BLaER1 treated with 17β-estradiol and CSF1 and Interleukin-3, amounts not matched to agents 10 nM and 100 nM (cell line): Measurements from ENCODE around the gene ZC3HAV1L.

Experiments used
- H3K27ac ChIP-seq, 11 experiments: shearing (Covaris generic); formaldehyde crosslinking; 2 replicates each; pipeline ENCODE4 v1.8.1; 2022
- H3K27me3 ChIP-seq, 11 experiments: shearing (Covaris generic); formaldehyde crosslinking; 2 replicates each; pipeline ENCODE4 v1.8.1; 2022
- H3K36me3 ChIP-seq, 11 experiments: shearing (Covaris generic); formaldehyde crosslinking; 2 replicates each; pipeline ENCODE4 v1.8.1; 2022
- H3K4me1 ChIP-seq, 10 experiments: shearing (Covaris generic); formaldehyde crosslinking; 2 replicates each; pipeline ENCODE4 v1.8.1; 2022
- H3K4me2 ChIP-seq, 11 experiments: shearing (Covaris generic); formaldehyde crosslinking; 2 replicates each; pipeline ENCODE4 v1.8.1; 2022
- H3K4me3 ChIP-seq, 10 experiments: shearing (Covaris generic); formaldehyde crosslinking; 2 replicates each; pipeline ENCODE4 v1.8.1; 2022
- H3K9ac ChIP-seq, 11 experiments: shearing (Covaris generic); formaldehyde crosslinking; 2 replicates each; pipeline ENCODE4 v1.8.1; 2022
- H3K9me3 ChIP-seq, 11 experiments: shearing (Covaris generic); formaldehyde crosslinking; replicated peaks in 1 of 11; 2 replicates each; pipeline ENCODE4 v1.8.1; 2022
- H4K20me1 ChIP-seq, 11 experiments: shearing (Covaris generic); formaldehyde crosslinking; 2 replicates each; pipeline ENCODE4 v1.8.1; 2022
- Cebpa-rat ChIP-seq, 11 experiments: shearing (Covaris generic); IDR thresholded peaks; 2 replicates each; pipeline ENCODE4 v1.8.1; 2022

Gene ZC3HAV1L

DNA sequence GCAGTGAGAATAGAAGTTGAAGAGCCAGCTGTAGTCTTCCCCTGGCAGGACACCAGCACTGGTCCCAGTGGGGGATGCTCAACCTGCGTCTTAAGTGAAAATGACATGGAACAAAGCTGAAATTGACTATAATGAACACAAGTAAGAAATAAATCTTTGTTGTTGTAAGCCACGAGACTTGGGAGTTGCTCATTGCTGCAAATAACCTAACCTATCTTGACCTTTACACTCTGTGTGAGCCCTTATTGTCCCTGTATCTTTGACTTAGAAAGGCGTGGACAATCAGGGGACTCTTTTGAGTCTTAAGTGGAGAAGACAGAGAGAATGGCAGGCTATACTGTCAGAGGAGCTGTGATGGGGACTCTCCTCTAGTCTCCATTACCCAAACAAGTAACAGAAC, 16.9 kb downstream of the ZC3HAV1L start:
- H3K9me3 ChIP-seq, result no peaks in the 10 kb centered on the region
- H3K4me1 ChIP-seq, result no peaks in the 10 kb centered on the region; a peak in 1 of 20 replicates
- H3K9ac ChIP-seq, result no peak overlapping the region
- no peak for TF ChIP-seq Cebpa-rat (IDR thresholded peaks at IDR 0.05)
- no peak overlapping the region for H3K4me3 ChIP-seq
- H3K27me3 ChIP-seq, result no peaks in the 10 kb centered on the region
- peaks cover 0 to 10% (median 0%) of the 10 kb centered on the region in 11 experiments; a peak in 2 of 22 replicates for H4K20me1 ChIP-seq
- peaks cover 24 to 50% (median 34%) of the 10 kb centered on the region in 11 experiments for H3K36me3 ChIP-seq
- no peak overlapping the region for H3K27ac ChIP-seq
- H3K4me2 ChIP-seq, result no peak overlapping the region

DNA sequence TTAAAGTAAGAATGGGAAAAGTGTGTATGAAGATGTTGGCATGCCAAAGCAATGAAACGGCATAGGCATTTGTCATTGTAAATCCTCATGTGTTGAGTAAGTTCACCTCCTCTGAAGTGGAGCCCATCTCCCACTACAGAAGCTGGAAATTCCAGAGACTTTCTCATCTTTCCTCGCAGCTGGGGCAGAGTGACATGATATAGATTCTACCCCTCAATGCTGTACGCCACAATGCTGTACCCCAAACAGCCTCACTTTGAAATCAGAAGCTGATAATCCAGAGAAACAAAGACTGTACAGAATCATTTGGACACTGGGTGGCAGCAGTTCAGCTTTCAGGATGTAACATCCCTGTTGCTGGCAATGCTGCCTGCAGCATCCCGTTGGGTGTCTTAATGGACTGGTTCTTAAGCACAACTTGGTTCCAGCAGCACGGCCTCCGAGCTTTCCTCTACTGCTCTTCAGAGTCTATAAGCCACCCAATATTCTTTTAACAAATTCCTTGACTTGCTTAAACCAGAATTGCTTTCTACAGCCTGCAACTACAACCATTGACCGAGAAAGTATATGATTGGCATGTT, 18.8 kb downstream of the ZC3HAV1L start:
- Histone ChIP-seq H3K36me3 (peaks cover 5 to 31% (median 16%) of the 10 kb centered on the region in 11 experiments; a peak in 20 of 22 replicates), H3K4me1 (no peaks in the 10 kb centered on the region; a peak in 1 of 20 replicates), H4K20me1 (peaks cover 0 to 2% (median 0%) of the 10 kb centered on the region in 11 experiments; a peak in 2 of 22 replicates), H3K9me3 (no peaks in the 10 kb centered on the region; a peak in 2 of 22 replicates), H3K9ac (no peak overlapping the region), H3K27me3 (no peaks in the 10 kb centered on the region), H3K4me2 (no peak overlapping the region), H3K4me3 (no peak overlapping the region), H3K27ac (no peak overlapping the region)
- TF ChIP-seq Cebpa-rat (IDR thresholded peaks at IDR 0.05), result no peak

DNA sequence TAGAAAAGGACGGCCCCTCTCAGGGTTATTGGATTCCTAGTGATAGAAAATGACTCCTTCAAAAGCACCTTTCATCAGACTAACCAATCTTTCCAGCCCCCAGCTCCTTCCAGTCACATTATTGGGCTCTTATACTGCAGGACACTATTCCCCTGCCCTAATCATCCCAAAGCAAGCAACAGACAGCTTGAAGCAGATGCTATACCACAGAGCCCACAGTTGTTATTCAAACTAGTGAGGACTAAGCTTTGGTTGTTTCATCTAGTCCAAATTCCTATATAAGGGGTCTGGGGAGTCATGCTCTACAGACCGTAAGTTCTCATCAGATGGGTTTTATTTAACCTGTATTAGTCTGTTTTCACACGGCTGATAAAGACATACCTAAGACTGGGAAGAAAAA, 24.5 kb downstream of the ZC3HAV1L start:
- Histone ChIP-seq H3K36me3 (no peaks in the 10 kb centered on the region), H3K9ac (no peak overlapping the region), H4K20me1 (no peaks in the 10 kb centered on the region), H3K9me3 (peaks cover 9 to 37% (median 17%) of the 10 kb centered on the region in 11 experiments; a peak in 15 of 22 replicates), H3K4me3 (no peak overlapping the region), H3K4me1 (no peaks in the 10 kb centered on the region), H3K4me2 (no peak overlapping the region), H3K27me3 (no peaks in the 10 kb centered on the region), H3K27ac (no peak overlapping the region)
- TF ChIP-seq Cebpa-rat (IDR thresholded peaks at IDR 0.05), result no peak

DNA sequence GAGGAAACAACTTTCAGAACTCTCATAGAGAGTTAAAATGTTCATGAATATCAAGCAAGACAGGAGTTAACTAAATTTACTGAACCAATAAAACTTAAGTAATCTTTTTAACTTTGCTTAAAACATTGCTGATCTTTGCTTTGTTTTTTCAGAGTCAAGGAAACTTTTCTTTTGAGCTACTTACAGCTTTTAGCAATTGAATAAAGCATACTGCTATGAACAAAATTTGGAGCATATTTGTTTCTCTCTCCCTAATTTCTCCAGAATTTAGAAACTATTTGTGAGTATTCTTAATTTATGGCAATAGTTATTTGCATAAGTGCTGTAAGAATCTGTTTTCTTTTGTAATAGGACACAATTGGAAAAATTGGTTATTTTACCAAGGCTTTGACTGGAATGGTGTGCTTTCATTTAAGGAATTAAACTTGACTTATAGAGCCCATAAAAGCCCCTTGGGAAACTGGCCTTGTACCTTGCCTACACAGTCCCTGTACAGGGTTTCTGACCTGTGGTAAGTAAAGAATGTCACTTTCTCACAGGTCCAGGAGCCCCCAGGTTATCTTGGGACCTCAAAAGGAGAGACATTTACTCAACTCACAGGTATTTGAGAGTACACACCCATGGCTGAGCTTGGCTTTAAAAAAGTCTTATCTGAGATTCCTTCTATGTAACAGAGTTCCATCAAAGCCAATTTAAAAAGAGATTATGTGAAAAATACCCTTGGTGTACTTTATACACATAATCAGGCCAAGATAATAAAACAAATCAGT, 31.3 kb downstream of the ZC3HAV1L start:
- H4K20me1 ChIP-seq, result no peaks in the 10 kb centered on the region
- H3K36me3 ChIP-seq, result no peaks in the 10 kb centered on the region; a peak in 1 of 22 replicates
- H3K4me1 ChIP-seq, result no peaks in the 10 kb centered on the region
- H3K4me3 ChIP-seq, result no peak overlapping the region
- peaks cover 35 to 66% (median 50%) of the 10 kb centered on the region in 11 experiments for H3K9me3 ChIP-seq
- H3K27me3 ChIP-seq, result no peaks in the 10 kb centered on the region
- H3K4me2 ChIP-seq, result no peak overlapping the region
- H3K27ac ChIP-seq, result no peak overlapping the region
- no peak for TF ChIP-seq Cebpa-rat (IDR thresholded peaks at IDR 0.05)
- no peak overlapping the region for H3K9ac ChIP-seq

DNA sequence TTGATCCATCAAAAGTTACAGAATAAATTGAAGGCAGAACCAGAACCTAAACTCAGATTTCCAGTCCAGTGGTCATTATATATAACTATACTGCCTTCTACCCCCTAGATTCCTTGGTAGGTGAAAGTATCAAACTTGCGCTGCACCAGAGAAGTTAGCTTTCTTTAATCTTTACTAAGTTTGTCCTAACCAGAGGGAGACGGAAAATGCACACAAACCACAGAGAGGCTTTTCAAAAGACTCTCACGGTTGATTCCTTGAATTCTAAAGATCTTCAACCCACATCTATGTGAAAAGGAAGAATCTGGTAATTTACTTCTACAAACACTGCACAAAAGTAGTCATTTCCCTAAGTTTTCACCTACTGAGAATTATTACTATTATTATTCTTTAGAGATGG, 36.4 kb downstream of the ZC3HAV1L start:
- Histone ChIP-seq H4K20me1 (no peaks in the 10 kb centered on the region), H3K4me3 (no peak overlapping the region), H3K9ac (no peak overlapping the region), H3K27me3 (no peaks in the 10 kb centered on the region), H3K9me3 (peaks cover 14 to 37% (median 25%) of the 10 kb centered on the region in 11 experiments), H3K4me1 (no peaks in the 10 kb centered on the region), H3K36me3 (no peaks in the 10 kb centered on the region; a peak in 1 of 22 replicates), H3K4me2 (no peak overlapping the region), H3K27ac (no peak overlapping the region)
- TF ChIP-seq Cebpa-rat (IDR thresholded peaks at IDR 0.05), result no peak

DNA sequence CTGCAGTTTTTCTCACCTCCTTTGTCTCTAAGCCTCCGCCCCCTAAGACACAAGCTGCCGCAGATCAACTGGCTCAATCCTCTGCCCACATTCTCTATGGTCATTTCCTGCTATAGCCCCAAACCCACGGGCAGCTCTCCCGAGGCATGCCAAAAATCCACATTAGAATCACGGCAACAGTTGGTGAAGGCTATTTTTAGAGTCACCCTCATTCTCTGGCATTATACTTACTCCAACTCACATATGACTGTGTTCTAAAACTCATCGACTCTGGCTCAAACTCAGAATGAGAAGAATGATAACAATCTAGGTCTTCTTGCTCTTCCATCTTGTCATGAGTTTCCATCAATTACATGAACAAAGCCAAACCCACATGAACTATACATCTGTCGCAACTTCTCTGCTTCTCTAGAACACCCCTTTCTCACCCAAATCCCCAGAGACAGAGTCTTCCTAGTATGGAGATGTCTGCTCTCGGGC, 43.8 kb downstream of the ZC3HAV1L start:
- H4K20me1 ChIP-seq, result no peaks in the 10 kb centered on the region
- TF ChIP-seq Cebpa-rat (IDR thresholded peaks at IDR 0.05), result no peak
- H3K27me3 ChIP-seq, result no peaks in the 10 kb centered on the region
- H3K4me2 ChIP-seq, result peak overlapping the region in 4 of 11 experiments; percentile 6 to 29 (median 13); a peak in 6 of 22 replicates
- no peak overlapping the region for H3K27ac ChIP-seq
- H3K9ac ChIP-seq, result no peak overlapping the region
- no peak overlapping the region for H3K4me3 ChIP-seq
- H3K4me1 ChIP-seq, result peaks cover 0 to 7% (median 0%) of the 10 kb centered on the region in 10 experiments; a peak in 6 of 20 replicates
- peaks cover 10 to 24% (median 19%) of the 10 kb centered on the region in 11 experiments; a peak in 21 of 22 replicates for H3K9me3 ChIP-seq
- no peaks in the 10 kb centered on the region for H3K36me3 ChIP-seq

DNA sequence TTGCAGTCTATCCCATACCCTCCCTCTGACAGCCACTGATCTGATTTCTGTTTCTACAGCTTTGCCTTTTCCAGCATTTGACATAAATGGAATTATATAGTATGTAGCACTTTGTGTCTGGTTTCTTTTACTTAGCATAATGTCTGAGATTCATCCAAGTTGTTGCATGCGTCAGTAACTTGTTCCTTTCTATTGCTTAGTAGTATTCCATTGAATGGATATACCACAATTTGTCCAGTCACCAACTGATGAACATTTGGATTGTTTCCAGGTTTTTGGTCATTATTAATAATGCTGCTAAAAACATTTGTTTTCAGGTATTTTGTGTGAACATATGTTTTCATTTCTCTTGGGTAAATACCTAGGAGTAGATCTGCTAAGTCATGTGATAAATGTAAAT, 48.2 kb downstream of the ZC3HAV1L start:
- Histone ChIP-seq H4K20me1 (no peaks in the 10 kb centered on the region), H3K36me3 (no peaks in the 10 kb centered on the region), H3K27me3 (no peaks in the 10 kb centered on the region), H3K9ac (no peak overlapping the region), H3K9me3 (peaks cover 10 to 25% (median 22%) of the 10 kb centered on the region in 11 experiments; a peak in 21 of 22 replicates), H3K27ac (no peak overlapping the region), H3K4me3 (no peak overlapping the region), H3K4me2 (no peak overlapping the region), H3K4me1 (peaks cover 0 to 7% (median 0%) of the 10 kb centered on the region in 10 experiments; a peak in 6 of 20 replicates)
- TF ChIP-seq Cebpa-rat (IDR thresholded peaks at IDR 0.05), result no peak

DNA sequence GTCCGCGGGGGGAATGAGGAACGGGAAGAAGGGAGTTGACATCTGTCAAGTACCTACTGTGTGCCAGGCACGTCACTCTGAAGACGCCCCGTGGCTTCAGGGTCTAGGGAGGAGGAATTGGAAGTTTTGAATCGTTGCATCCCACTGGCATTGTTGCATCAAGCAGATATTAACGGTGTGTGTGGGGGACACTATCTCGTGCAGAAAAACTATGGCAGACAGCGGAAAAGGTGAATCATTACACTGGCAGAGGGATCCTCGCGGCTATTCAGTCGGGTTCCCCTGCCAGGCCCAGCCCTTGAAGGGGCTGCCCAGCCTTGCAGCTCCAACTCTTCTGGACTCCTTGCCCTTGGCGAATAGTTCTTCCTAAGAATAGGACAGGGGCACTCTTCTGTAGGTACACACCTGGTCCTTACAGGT, 53.6 kb downstream of the ZC3HAV1L start:
- H3K9ac ChIP-seq, result peak overlapping the region in 9 of 11 experiments; percentile 73 to 92 (median 84); a peak in 15 of 22 replicates
- no peak overlapping the region for H3K27ac ChIP-seq
- peaks cover 0 to 4% (median 3%) of the 10 kb centered on the region in 11 experiments; a peak in 12 of 22 replicates for H3K9me3 ChIP-seq
- TF ChIP-seq Cebpa-rat (IDR thresholded peaks at IDR 0.05), result no peak
- peaks cover 4 to 24% (median 17%) of the 10 kb centered on the region in 11 experiments; a peak in 17 of 22 replicates for H3K27me3 ChIP-seq
- peak overlapping the region; percentile 86 to 99 (median 96) for H3K4me2 ChIP-seq
- no peaks in the 10 kb centered on the region for H3K36me3 ChIP-seq
- peak overlapping the region; percentile 76 to 94 (median 84) for H3K4me3 ChIP-seq
- peaks cover 10 to 22% (median 14%) of the 10 kb centered on the region in 10 experiments for H3K4me1 ChIP-seq
- H4K20me1 ChIP-seq, result peaks cover 0 to 16% (median 0%) of the 10 kb centered on the region in 11 experiments; a peak in 6 of 22 replicates
